Adrenal gland (tissue), 12 donors: ENCODE results near the gene GID4. TPM values are rescaled to one million over a fixed set of nuclear protein-coding genes. Genes with fewer than 3 reads are reported as not detected.

ENCODE experiments used
- DNase-seq, 7 donors: peaks; one replicate each; pipeline ENCODE4 v3.0.0-alpha.2; 2019 to 2020
- H3K27ac ChIP-seq, 5 donors: fragments of 200-600 bp; sonication (generic) in 4 of 5; 1 replicate in 3 of 5; 2 replicates in 2 of 5; pipeline versions ENCODE4 v1.5.1 to v1.8.0; 2016 to 2020; ENCODE audit warnings: mild to moderate bottlenecking in 1 of 5
- H3K27me3 ChIP-seq: fragments of 200-600 bp; 2 replicates; pipeline ENCODE4 v1.8.0; 2021
- H3K36me3 ChIP-seq, 2 donors: fragments of 200-600 bp; replicated peaks in 1 of 2; 1 replicate in 1 of 2; 2 replicates in 1 of 2; pipeline versions ENCODE4 v1.5.1 to v1.8.0; 2018 to 2022
- H3K4me1 ChIP-seq, 2 donors: fragments of 200-600 bp; replicated peaks in 1 of 2; 1 replicate in 1 of 2; 2 replicates in 1 of 2; pipeline versions ENCODE4 v1.5.1 to v1.8.0; 2018 to 2021
- H3K4me3 ChIP-seq, 4 donors: fragments of 200-600 bp; sonication (generic) in 3 of 4; one replicate each; pipeline ENCODE4 v1.5.1; 2016 to 2018
- H3K9me3 ChIP-seq, 3 donors: fragments of 200-600 bp; sonication (generic) in 1 of 3; replicated peaks in 1 of 3; 1 replicate in 2 of 3; 2 replicates in 1 of 3; pipeline versions ENCODE4 v1.5.1 to v1.8.0; 2016 to 2021
- CTCF ChIP-seq, 6 experiments: fragments of 450-650 bp in 4 of 6; fragments of 200-600 bp in 2 of 6; sonication (generic) in 1 of 6; IDR thresholded peaks; 1 replicate in 5 of 6; 2 replicates in 1 of 6; pipeline versions ENCODE4 v1.5.1 to v1.8.0; 2016 to 2021; ENCODE audit warnings: antibody characterized with exemption in 6 of 6, mild to moderate bottlenecking in 2 of 6, moderate library complexity in 1 of 6
- POLR2A ChIP-seq, 2 donors: fragments of 450-650 bp; IDR thresholded peaks; one replicate each; pipeline ENCODE4 v1.6.1; 2017; ENCODE audit warnings: antibody characterized with exemption in 2 of 2, mild to moderate bottlenecking in 2 of 2, moderate library complexity in 1 of 2
- WGBS, 4 donors: extraction: QIAGEN DNeasy Blood & Tissue Kit in 2 of 4; methylation state at CpG; one replicate each; pipeline versions ENCODE4 v1.1.5 to v1.1.7; 2013 to 2017; 5-methylcytosine and 5-hydroxymethylcytosine counted together
- intact Hi-C, 2 donors: fragments of 100-400 bp; cut with DNase I; formaldehyde crosslinking; loops; one replicate each; pipeline versions ENCODE4 v1.14.1 to v1.15.0; 2022 to 2023
- polyA plus RNA-seq, 3 donors: library from polyadenylated mRNA; stranded (reverse); fragments of 200-250 nt in 2 of 3; fragments of 350-450 nt in 1 of 3; fragmentation: Illumina TruSeq in 1 of 3; extraction: RNeasy Lipid Tissue Mini Kit (QIAGEN cat#74804) in 1 of 3; gene quantifications; one replicate each; pipeline ENCODE4 v1.2.3, GENCODE V29; 2013 to 2014
- total RNA-seq, 9 donors: library from RNA; depleted of rRNA in 4 of 9; stranded (reverse); fragments of >200 nt in 4 of 9; fragments of 120-200 nt in 1 of 9; fragmentation: NEBNext Ultra II Directional in 1 of 9; extraction: Animal tissue kit (Norgen Biotek cat#: 25700) in 1 of 9; gene quantifications; one replicate each; pipeline versions ENCODE4 v1.1.0 to v1.2.4, GENCODE V29; 2013 to 2023
- donor health status: healthy with polysubstance abuse.
- donor health status: Bipolar disorder and iron deficiency.
- donor health status: DM: yes; HTN: yes; CAD: no.
- donor health status: DM: no; HTN: no; CAD: no.
- donor health status: DM: no; HTN: no; CAD: no.
- donor health status: DM: yes; HTN: yes; CAD: no.

The GID4 gene
- total and polyA plus RNA-seq, 12 donors, result 4.2 to 16.7 (median 9.7) TPM

- Histone ChIP-seq H3K9me3 (no peaks in the 10 kb centered on the region), H3K4me1 (peaks cover 16 to 18% of the 10 kb centered on the region in 2 donors), H3K4me3 (no peak overlapping the region), H3K27ac (no peak overlapping the region), H3K27me3 (no peaks in the 10 kb centered on the region), H3K36me3 (peaks cover 0 to 12% of the 10 kb centered on the region in 2 donors)
- intact Hi-C loops, result no loop called here
- 86 to 96% (median 93%) methylated on average over 12 of the region's 12 CpGs for WGBS, 4 donors
- no peak for DNase-seq
- no peak for TF ChIP-seq POLR2A (IDR thresholded peaks at IDR 0.05)
- TF ChIP-seq CTCF (IDR thresholded peaks at IDR 0.05), result no peak
Measured at GRCh38 chr17:18016426-18016825, 22.8 kb upstream of the GID4 start.

- Histone ChIP-seq H3K27me3 (no peaks in the 10 kb centered on the region), H3K4me3 (no peak overlapping the region), H3K9me3 (no peaks in the 10 kb centered on the region), H3K4me1 (peaks cover 16 to 18% of the 10 kb centered on the region in 2 donors), H3K36me3 (peaks cover 0 to 14% of the 10 kb centered on the region in 2 donors), H3K27ac (peak overlapping the region in 4 of 5 donors; percentile 14 to 82 (median 72))
- TF ChIP-seq CTCF (IDR thresholded peaks at IDR 0.05) (no peak), POLR2A (IDR thresholded peaks at IDR 0.05) (no peak)
- DNase-seq, result peak in 1 of 7 donors; percentile 38
- intact Hi-C loops, result no loop called here
- 22 to 35% (median 32%) methylated on average over 3 of the region's 3 CpGs for WGBS, 4 donors
Measured at GRCh38 chr17:18017958-18018357, 21.2 kb upstream of the GID4 start.

- no peaks in the 10 kb centered on the region for H3K27me3 ChIP-seq
- H3K9me3 ChIP-seq, result no peaks in the 10 kb centered on the region
- intact Hi-C loops, result no loop called here
- H3K4me1 ChIP-seq, result peaks cover 16 to 18% of the 10 kb centered on the region in 2 donors
- WGBS, 4 donors, result 87 to 91% (median 90%) methylated on average over 14 to 15 of the region's 15 CpGs
- H3K27ac ChIP-seq, result peak overlapping the region in 4 of 5 donors; percentile 14 to 82 (median 72)
- H3K4me3 ChIP-seq, result no peak overlapping the region
- H3K36me3 ChIP-seq, result peaks cover 0 to 14% of the 10 kb centered on the region in 2 donors
- DNase-seq, result no peak
- no peak for TF ChIP-seq POLR2A (IDR thresholded peaks at IDR 0.05)
Measured at GRCh38 chr17:18018411-18018921, 20.7 kb upstream of the GID4 start.

- Histone ChIP-seq H3K27ac (no peak overlapping the region), H3K4me1 (peaks cover 16 to 18% of the 10 kb centered on the region in 2 donors), H3K4me3 (no peak overlapping the region), H3K9me3 (no peaks in the 10 kb centered on the region), H3K27me3 (no peaks in the 10 kb centered on the region), H3K36me3 (peaks cover 0 to 14% of the 10 kb centered on the region in 2 donors)
- 88 to 94% (median 90%) methylated on average over 2 of the region's 2 CpGs for WGBS, 4 donors
- DNase-seq, result no peak
- intact Hi-C loops, result loop anchor here in 1 of 2 donors (10.0 kb wide), 2 partner anchors 135 to 215 kb away; no protein-coding TSS in a partner anchor
- TF ChIP-seq POLR2A (IDR thresholded peaks at IDR 0.05) (no peak), CTCF (IDR thresholded peaks at IDR 0.05) (no peak)
Measured at GRCh38 chr17:18019838-18020154, 19.4 kb upstream of the GID4 start.

GRCh38 chr17:18020971-18021370 is 18.2 kb upstream of the GID4 start:
- 98 to 100% (median 100%) methylated on average over 6 of the region's 6 CpGs for WGBS, 4 donors
- no peak overlapping the region for H3K27ac ChIP-seq
- H3K4me1 ChIP-seq, result peaks cover 16 to 18% of the 10 kb centered on the region in 2 donors
- TF ChIP-seq POLR2A (IDR thresholded peaks at IDR 0.05) (no peak), CTCF (IDR thresholded peaks at IDR 0.05) (no peak)
- intact Hi-C loops, result loop anchor here in 1 of 2 donors (10.0 kb wide), 2 partner anchors 136 to 216 kb away; no protein-coding TSS in a partner anchor
- H3K4me3 ChIP-seq, result no peak overlapping the region
- DNase-seq, result no peak
- H3K9me3 ChIP-seq, result no peaks in the 10 kb centered on the region
- H3K27me3 ChIP-seq, result no peaks in the 10 kb centered on the region
- peaks cover 0 to 16% of the 10 kb centered on the region in 2 donors for H3K36me3 ChIP-seq
